K562 (cell line): Measurements from ENCODE around the gene IKBKG. TPM values are rescaled to one million over a fixed set of nuclear protein-coding genes. Genes with fewer than 3 reads are reported as not detected.

Source experiments
- ARNT ChIP-seq, 2 experiments: fragments of 450-650 bp; IDR thresholded peaks; 2 replicates each; pipeline ENCODE4 v1.6.1; 2016; ENCODE audit warnings: mild to moderate bottlenecking in 1 of 2
- CHD2 ChIP-seq: IDR thresholded peaks from 2 replicates; pipeline ENCODE4 v1.6.1; 2011; ENCODE audit warnings: low read depth, low read length
- CREBBP ChIP-seq: IDR thresholded peaks from one replicate; pipeline ENCODE4 v1.6.1; 2012; ENCODE audit warnings: low read depth, mild to moderate bottlenecking, control low read depth, inconsistent platforms, low read length
- ELF2 ChIP-seq: fragments of 250-450 bp; sonication (Bioruptor Pico); IDR thresholded peaks from 2 replicates; pipeline ENCODE4 v1.5.0; 2021; ENCODE audit warnings: mild to moderate bottlenecking
- FOSL1 ChIP-seq: fragments of 200-800 bp; sonication (Bioruptor generic); conservative IDR thresholded peaks from 2 replicates; pipeline ENCODE4 v1.6.1; 2016; ENCODE audit warnings: missing genetic modification characterization, missing compliant biosample characterization
- HDAC8 ChIP-seq: fragments of 450-650 bp; IDR thresholded peaks from 2 replicates; pipeline ENCODE4 v1.6.1; 2016; ENCODE audit warnings: mild to moderate bottlenecking, missing genetic modification characterization, moderate library complexity, missing compliant biosample characterization
- HIVEP1 ChIP-seq: fragments of 250-450 bp; sonication (Bioruptor Pico); IDR thresholded peaks from 2 replicates; pipeline ENCODE4 v1.4.0; 2020; ENCODE audit warnings: mild to moderate bottlenecking
- JUND ChIP-seq, 2 experiments: IDR thresholded peaks; 2 replicates in 1 of 2; 3 replicates in 1 of 2; pipeline ENCODE4 v1.6.1; 2011; ENCODE audit warnings: borderline replicate concordance in 2 of 2, low read depth in 2 of 2, low read length in 2 of 2, improper control_type of control experiment in 1 of 2, missing biosample characterization in 1 of 2, missing genetic modification characterization in 1 of 2, missing genetic modification reagents in 1 of 2
- LEF1 ChIP-seq: fragments of 450-650 bp; IDR thresholded peaks from 2 replicates; pipeline ENCODE4 v1.6.1; 2016; ENCODE audit warnings: mild to moderate bottlenecking
- MYNN ChIP-seq, 2 experiments: sonication (generic); formaldehyde crosslinking in 1 of 2; IDR thresholded peaks; 2 replicates each; pipeline versions ENCODE4 v1.5.0 to v1.6.1; 2016 to 2020; ENCODE audit warnings: antibody characterized with exemption in 1 of 2, missing genetic modification reagents in 1 of 2
- NR3C1 ChIP-seq: sonication (generic); formaldehyde crosslinking; IDR thresholded peaks from 2 replicates; pipeline ENCODE4 v1.8.1; 2022; ENCODE audit warnings: missing genetic modification reagents
- STAG1 ChIP-seq: sonication (generic); formaldehyde crosslinking; IDR thresholded peaks from 2 replicates; pipeline ENCODE4 v1.5.0; 2020; ENCODE audit warnings: missing genetic modification reagents, borderline replicate concordance
- ZNF217 ChIP-seq: sonication (generic); formaldehyde crosslinking; IDR thresholded peaks from 2 replicates; pipeline ENCODE4 v1.8.0; 2022; ENCODE audit warnings: mild to moderate bottlenecking, missing genetic modification reagents
- ZNF57 ChIP-seq: fragments of 450-650 bp; formaldehyde crosslinking; IDR thresholded peaks from 2 replicates; pipeline ENCODE4 v1.4.0; 2020; ENCODE audit warnings: mild to moderate bottlenecking, moderate library complexity
- polyA plus RNA-seq, 8 experiments: library from polyadenylated mRNA; depleted of rRNA in 4 of 8; stranded (reverse) in 5 of 8; unstranded in 3 of 8; fragments of >200 nt; fragmentation: Nextera tagmentation in 2 of 8; fragmentation: Illumina TruSeq in 1 of 8; extraction: Ambion mirVana in 2 of 8; extraction: Trizol in 1 of 8; gene quantifications; 2 replicates each; pipeline versions ENCODE4 v1.2.1 to v1.2.3, GENCODE V29; 2011 to 2014; ENCODE audit warnings: inconsistent platforms in 1 of 8, missing spikeins in 1 of 8
- total RNA-seq, 7 experiments: library from RNA; depleted of rRNA in 6 of 7; stranded (reverse); fragments of >200 nt in 6 of 7; fragmentation: Illumina TruSeq in 2 of 7; extraction: Trizol in 2 of 7; gene quantifications; 2 replicates each; pipeline versions ENCODE4 v1.2.1 to v1.2.3, GENCODE V29; 2011 to 2021; ENCODE audit warnings: low replicate concordance in 1 of 7
- TF ChIP-seq, protein P1 (sequence below): fragments of 450-650 bp; formaldehyde crosslinking; IDR thresholded peaks from 2 replicates; pipeline ENCODE4 v1.4.0; 2020; ENCODE audit warnings: mild to moderate bottlenecking, mixed read lengths
- TF ChIP-seq, protein P2 (sequence below): fragments of 450-650 bp; formaldehyde crosslinking; conservative IDR thresholded peaks from 2 replicates; pipeline ENCODE4 v1.4.0; 2022; ENCODE audit warnings: mild to moderate bottlenecking, missing genetic modification characterization
- TF ChIP-seq, protein P3 (sequence below): fragments of 450-650 bp; formaldehyde crosslinking; IDR thresholded peaks from 2 replicates; pipeline ENCODE4 v1.4.0; 2022; ENCODE audit warnings: missing genetic modification characterization
- TF ChIP-seq, protein P4 (sequence below): fragments of 250-450 bp; sonication (Bioruptor Pico); IDR thresholded peaks from 2 replicates; pipeline ENCODE4 v1.5.0; 2021; ENCODE audit warnings: mild to moderate bottlenecking, moderate library complexity

The IKBKG gene
- total and polyA plus RNA-seq, 9 of the 15 experiments (the other 6 are each of a cell fraction or from before 2014, with no cell fraction given), result 0.68 to 60.0 (median 21.9) TPM

DNA sequence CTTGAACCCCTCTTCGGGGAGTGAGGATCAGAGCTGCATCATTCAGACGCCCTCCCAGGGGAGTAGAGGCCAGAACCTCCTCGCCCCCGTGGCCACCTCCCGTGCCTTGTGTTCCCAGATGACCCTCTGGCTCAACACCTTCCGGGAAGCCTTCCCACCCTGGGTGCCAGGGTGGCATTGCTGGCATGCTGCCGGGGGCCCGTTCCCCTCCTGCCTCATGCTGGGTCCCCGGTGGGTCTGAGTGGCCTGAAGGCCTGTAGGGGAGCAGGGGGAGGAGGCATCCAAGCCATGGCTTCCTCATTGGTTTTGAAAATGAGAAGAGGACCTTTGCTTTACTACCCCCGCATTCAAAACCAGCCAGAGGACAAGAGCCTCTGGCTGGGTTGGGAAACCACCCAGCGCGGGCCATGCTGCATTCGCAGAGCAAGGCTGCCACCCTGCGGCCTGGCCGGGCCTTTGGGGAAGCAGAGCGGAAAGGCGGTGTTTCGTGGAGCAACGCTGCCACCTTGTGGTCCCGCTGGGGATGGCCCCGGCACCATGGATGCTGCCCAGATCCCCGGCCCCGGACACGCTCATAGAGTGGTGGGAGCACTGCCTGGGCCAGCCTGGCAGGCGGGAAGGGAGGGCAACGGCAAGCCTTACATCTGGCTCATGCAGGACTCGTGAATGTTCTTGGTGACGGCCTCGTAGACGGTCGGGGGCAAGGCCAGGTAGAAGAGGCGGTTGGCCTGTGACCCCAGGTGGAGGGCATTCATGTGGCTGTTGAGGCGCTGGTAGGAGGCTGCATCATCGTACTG, 12.7 kb upstream of the IKBKG start (continued):
- TF ChIP-seq, protein P1, sequence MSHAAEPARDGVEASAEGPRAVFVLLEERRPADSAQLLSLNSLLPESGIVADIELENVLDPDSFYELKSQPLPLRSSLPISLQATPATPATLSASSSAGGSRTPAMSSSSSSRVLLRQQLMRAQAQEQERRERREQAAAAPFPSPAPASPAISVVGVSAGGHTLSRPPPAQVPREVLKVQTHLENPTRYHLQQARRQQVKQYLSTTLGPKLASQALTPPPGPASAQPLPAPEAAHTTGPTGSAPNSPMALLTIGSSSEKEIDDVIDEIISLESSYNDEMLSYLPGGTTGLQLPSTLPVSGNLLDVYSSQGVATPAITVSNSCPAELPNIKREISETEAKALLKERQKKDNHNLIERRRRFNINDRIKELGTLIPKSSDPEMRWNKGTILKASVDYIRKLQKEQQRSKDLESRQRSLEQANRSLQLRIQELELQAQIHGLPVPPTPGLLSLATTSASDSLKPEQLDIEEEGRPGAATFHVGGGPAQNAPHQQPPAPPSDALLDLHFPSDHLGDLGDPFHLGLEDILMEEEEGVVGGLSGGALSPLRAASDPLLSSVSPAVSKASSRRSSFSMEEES (CRISPR knock-in tag), result no peak
- TF ChIP-seq CHD2 (no peak), ARNT (IDR thresholded peaks at IDR 0.05) (no peak), ZNF217 (CRISPR knock-in tag) (no peak), STAG1 (CRISPR knock-in tag) (peak; percentile 100), JUND (IDR thresholded peaks at IDR 0.05; ENCODE audit: borderline replicate concordance, low read depth, low read length) (peak; percentile 63; the same call in 1 of the 2 replicates), JUND (tag; IDR thresholded peaks at IDR 0.05; ENCODE audit: borderline replicate concordance, low read depth, low read length) (peak; percentile 12; the same call in 1 of the 3 replicates), CREBBP (no peak), HIVEP1 (CRISPR knock-in tag) (no peak), NR3C1 (no peak), MYNN (IDR thresholded peaks at IDR 0.05) (peak; percentile 73), MYNN (CRISPR knock-in tag; IDR thresholded peaks at IDR 0.05) (no peak), ZNF57 (CRISPR knock-in tag) (no peak), FOSL1 (tag) (no peak), LEF1 (no peak), ELF2 (no peak), HDAC8 (tag) (no peak)
- TF ChIP-seq, protein P2, sequence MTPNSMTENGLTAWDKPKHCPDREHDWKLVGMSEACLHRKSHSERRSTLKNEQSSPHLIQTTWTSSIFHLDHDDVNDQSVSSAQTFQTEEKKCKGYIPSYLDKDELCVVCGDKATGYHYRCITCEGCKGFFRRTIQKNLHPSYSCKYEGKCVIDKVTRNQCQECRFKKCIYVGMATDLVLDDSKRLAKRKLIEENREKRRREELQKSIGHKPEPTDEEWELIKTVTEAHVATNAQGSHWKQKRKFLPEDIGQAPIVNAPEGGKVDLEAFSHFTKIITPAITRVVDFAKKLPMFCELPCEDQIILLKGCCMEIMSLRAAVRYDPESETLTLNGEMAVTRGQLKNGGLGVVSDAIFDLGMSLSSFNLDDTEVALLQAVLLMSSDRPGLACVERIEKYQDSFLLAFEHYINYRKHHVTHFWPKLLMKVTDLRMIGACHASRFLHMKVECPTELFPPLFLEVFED (CRISPR knock-in tag), result no peak
- TF ChIP-seq, protein P3, sequence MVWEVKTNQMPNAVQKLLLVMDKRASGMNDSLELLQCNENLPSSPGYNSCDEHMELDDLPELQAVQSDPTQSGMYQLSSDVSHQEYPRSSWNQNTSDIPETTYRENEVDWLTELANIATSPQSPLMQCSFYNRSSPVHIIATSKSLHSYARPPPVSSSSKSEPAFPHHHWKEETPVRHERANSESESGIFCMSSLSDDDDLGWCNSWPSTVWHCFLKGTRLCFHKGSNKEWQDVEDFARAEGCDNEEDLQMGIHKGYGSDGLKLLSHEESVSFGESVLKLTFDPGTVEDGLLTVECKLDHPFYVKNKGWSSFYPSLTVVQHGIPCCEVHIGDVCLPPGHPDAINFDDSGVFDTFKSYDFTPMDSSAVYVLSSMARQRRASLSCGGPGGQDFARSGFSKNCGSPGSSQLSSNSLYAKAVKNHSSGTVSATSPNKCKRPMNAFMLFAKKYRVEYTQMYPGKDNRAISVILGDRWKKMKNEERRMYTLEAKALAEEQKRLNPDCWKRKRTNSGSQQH, result no peak
- TF ChIP-seq, protein P4, sequence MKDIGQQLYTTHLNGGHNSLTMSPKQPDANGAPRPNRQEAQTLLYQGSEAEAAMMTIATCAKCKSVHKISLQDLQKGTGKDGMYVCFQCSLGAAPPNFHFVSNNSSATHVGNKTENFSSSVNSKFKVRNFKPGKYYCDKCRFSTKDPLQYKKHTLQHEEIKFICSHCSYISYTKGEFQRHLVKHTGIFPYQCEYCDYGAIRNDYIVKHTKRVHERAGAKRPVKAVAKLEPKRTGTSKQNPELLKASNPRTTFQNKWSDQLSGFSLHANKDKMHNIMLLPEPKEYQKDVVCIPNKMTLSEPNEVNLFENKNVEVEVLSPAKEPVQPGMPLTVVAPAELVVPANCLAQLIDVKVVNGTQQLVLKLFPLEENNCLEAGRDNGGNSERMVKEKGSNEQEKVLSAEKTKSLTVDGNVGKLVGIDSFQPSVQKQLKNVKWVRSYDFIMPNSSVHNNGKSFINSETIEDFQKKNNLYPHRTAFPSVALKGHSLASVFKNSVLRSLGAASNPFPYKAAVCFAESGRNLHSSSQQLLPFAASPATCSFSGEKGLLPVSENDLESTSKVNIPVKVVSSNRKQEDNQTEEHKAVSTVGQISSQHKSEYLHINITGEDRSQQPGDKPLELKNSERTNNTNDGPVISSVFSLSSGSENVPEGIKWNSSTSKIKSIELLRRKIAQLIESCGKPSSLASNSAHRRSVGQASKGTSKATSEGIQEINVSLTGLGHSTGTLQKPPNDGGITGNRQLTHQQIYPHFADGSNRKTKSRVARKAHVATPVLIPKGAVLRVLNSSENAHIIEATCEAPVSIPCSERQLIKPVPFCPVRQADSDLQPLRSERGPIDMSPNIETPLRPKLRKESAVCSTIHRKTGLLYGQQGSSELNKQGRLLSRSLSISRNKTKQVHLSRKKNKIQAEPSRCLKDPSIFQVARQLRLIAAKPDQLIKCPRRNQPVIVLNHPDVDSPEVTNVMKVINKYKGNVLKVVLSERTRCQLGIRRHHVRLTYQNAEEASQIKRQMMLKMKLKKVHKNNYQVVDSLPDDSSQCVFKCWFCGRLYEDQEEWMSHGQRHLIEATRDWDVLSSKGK (CRISPR knock-in tag), result no peak
